AG10803 (cell line): ENCODE data around the gene PKP4.

Experiments used
- DNase-seq: peaks from one replicate; pipeline ENCODE4 v3.0.0; 2010; ENCODE audit warnings: low read depth
- H3K4me3 ChIP-seq: 2 replicates; pipeline ENCODE4 v1.5.1; 2011; ENCODE audit warnings: mild to moderate bottlenecking, low read length, control low read depth
- CTCF ChIP-seq: conservative IDR thresholded peaks from 2 replicates; pipeline ENCODE4 v1.5.1; 2011; ENCODE audit warnings: mild to moderate bottlenecking, low read length, control low read depth, inconsistent platforms

PKP4 gene

GRCh38 chr2:158559252-158559651 is 102.5 kb downstream of the PKP4 start:
- TF ChIP-seq CTCF, result no peak
- DNase-seq, result no peak
- no peak overlapping the region for H3K4me3 ChIP-seq

- TF ChIP-seq CTCF, result no peak
- DNase-seq, result no peak
- H3K4me3 ChIP-seq, result no peak overlapping the region
Observed at GRCh38 chr2:158560259-158560658, 103.5 kb downstream of the PKP4 start.

- DNase-seq, result no peak
- H3K4me3 ChIP-seq, result no peak overlapping the region
- no peak for TF ChIP-seq CTCF
Observed at GRCh38 chr2:158561054-158561453, 104.3 kb downstream of the PKP4 start.

GRCh38 chr2:158567208-158567607 is 110.5 kb downstream of the PKP4 start:
- no peak overlapping the region for H3K4me3 ChIP-seq
- TF ChIP-seq CTCF, result no peak
- DNase-seq, result no peak

- DNase-seq, result no peak
- TF ChIP-seq CTCF, result no peak
- no peak overlapping the region for H3K4me3 ChIP-seq
Observed at GRCh38 chr2:158569284-158569683, 112.5 kb downstream of the PKP4 start.

GRCh38 chr2:158570869-158571268 is 114.1 kb downstream of the PKP4 start:
- no peak for DNase-seq
- no peak overlapping the region for H3K4me3 ChIP-seq
- TF ChIP-seq CTCF, result no peak

- H3K4me3 ChIP-seq, result no peak overlapping the region
- DNase-seq, result no peak
- TF ChIP-seq CTCF, result no peak
Observed at GRCh38 chr2:158573739-158574138, 117.0 kb downstream of the PKP4 start.
